IMR-90 (cell line): ENCODE data around the gene TAS2R40. TPM values are rescaled to one million over a fixed set of nuclear protein-coding genes. Genes with fewer than 3 reads are reported as not detected.
"Not testable (repeated sequence)": the region's sequence is repeated elsewhere in the genome, so short reads cannot be mapped to it uniquely, and the experiment has no call there.

Experiments used
- ATAC-seq: fragments of 200-7000 bp; cut with Tn5 transposase; 2 replicates; pipeline ENCODE4 v1.9.1; 2020; ENCODE audit warnings: low read depth, mild to moderate bottlenecking, moderate library complexity
- BruUV-seq: library from RNA; stranded (reverse); fragments of 400-500 nt; replicated peaks from 2 replicates; lab custom pipeline; 2021; lab: Mats Ljungman, UMichigan
- CTCF ChIA-PET: fragments of 300-600 bp; formaldehyde crosslinking; extraction: SDS; loops from one replicate; lab custom pipeline; 2021; ENCODE audit warnings: antibody characterized with exemption; lab: Yijun Ruan, JAX
- POLR2A ChIA-PET: fragments of 300-600 bp; sonication (Branson Sonifier 250); formaldehyde crosslinking; loops from one replicate; lab custom pipeline; 2022; ENCODE audit warnings: antibody characterized with exemption; ENCODE audit not compliant: unreplicated experiment; lab: Charles Lee
- DNase-seq: peaks from one replicate; pipeline ENCODE4 v3.0.0; 2013
- H2AFZ ChIP-seq: replicated peaks from 2 replicates; pipeline ENCODE3; 2013; ENCODE audit warnings: low read length, mild to moderate bottlenecking; ENCODE audit not compliant: poor library complexity
- H2AK5ac ChIP-seq: 2 replicates; pipeline ENCODE4 v1.6.1; 2013; ENCODE audit warnings: low read depth, low read length, inconsistent platforms
- H2AK9ac ChIP-seq: replicated peaks from 2 replicates; pipeline ENCODE3; 2013; ENCODE audit warnings: mild to moderate bottlenecking, low read depth, low read length, moderate library complexity; ENCODE audit not compliant: poor library complexity
- H2BK120ac ChIP-seq: 2 replicates; pipeline ENCODE4 v1.6.1; 2013; ENCODE audit warnings: low read depth, low read length, inconsistent platforms
- H2BK15ac ChIP-seq: 3 replicates; pipeline ENCODE4 v1.6.1; 2013; ENCODE audit warnings: low read depth, low read length, inconsistent platforms
- H2BK20ac ChIP-seq: 2 replicates; pipeline ENCODE4 v1.6.1; 2013; ENCODE audit warnings: low read depth, mild to moderate bottlenecking, inconsistent platforms, low read length, moderate library complexity
- H2BK5ac ChIP-seq: 2 replicates; pipeline ENCODE4 v1.6.1; 2013; ENCODE audit warnings: mild to moderate bottlenecking, low read depth, low read length, inconsistent platforms; ENCODE audit not compliant: poor library complexity, severe bottlenecking
- H3K14ac ChIP-seq: replicated peaks from 2 replicates; pipeline ENCODE4 v1.6.1; 2013; ENCODE audit warnings: low read depth, low read length, inconsistent platforms
- H3K18ac ChIP-seq: 2 replicates; pipeline ENCODE4 v1.6.1; 2013; ENCODE audit warnings: low read depth, low read length, control low read depth
- H3K23ac ChIP-seq: 2 replicates; pipeline ENCODE4 v1.6.1; 2013; ENCODE audit warnings: low read depth, low read length, inconsistent platforms
- H3K27ac ChIP-seq: 2 replicates; pipeline ENCODE4 v1.5.1; 2013; ENCODE audit warnings: mild to moderate bottlenecking, control low read depth, low read length; ENCODE audit not compliant: insufficient read depth
- H3K27me3 ChIP-seq: 2 replicates; pipeline ENCODE4 v1.6.1; 2013; ENCODE audit warnings: low read length; ENCODE audit not compliant: control insufficient read depth, insufficient read depth
- H3K36me3 ChIP-seq: 2 replicates; pipeline ENCODE4 v1.6.1; 2013; ENCODE audit warnings: low read length, mixed read lengths; ENCODE audit not compliant: control insufficient read depth, insufficient read depth
- H3K4ac ChIP-seq: 2 replicates; pipeline ENCODE4 v1.6.1; 2013; ENCODE audit warnings: low read depth, low read length, inconsistent platforms
- H3K4me1 ChIP-seq: 2 replicates; pipeline ENCODE4 v1.6.1; 2013; ENCODE audit warnings: low read length, mixed read lengths; ENCODE audit not compliant: control insufficient read depth, insufficient read depth
- H3K4me2 ChIP-seq: 2 replicates; pipeline ENCODE4 v1.6.1; 2013; ENCODE audit warnings: low read depth, mild to moderate bottlenecking, control low read depth, low read length, moderate library complexity
- H3K4me3 ChIP-seq: 2 replicates; pipeline ENCODE4 v1.5.1; 2013; ENCODE audit warnings: low read depth, mild to moderate bottlenecking, control low read depth, low read length, moderate library complexity; ENCODE audit not compliant: insufficient read depth
- H3K56ac ChIP-seq: 2 replicates; pipeline ENCODE4 v1.6.1; 2013; ENCODE audit warnings: low read length, inconsistent platforms; ENCODE audit not compliant: insufficient read depth; ENCODE audit errors: extremely low read depth
- H3K79me1 ChIP-seq, 2 experiments: 2 replicates each; pipeline ENCODE4 v1.6.1; 2013; ENCODE audit warnings: low read length in 2 of 2, inconsistent platforms in 1 of 2, low read depth in 1 of 2
- H3K9ac ChIP-seq: 2 replicates; pipeline ENCODE4 v1.6.1; 2013; ENCODE audit warnings: low read depth, low read length, control low read depth
- H3K9me1 ChIP-seq: 2 replicates; pipeline ENCODE4 v1.6.1; 2013; ENCODE audit warnings: low read length, inconsistent platforms; ENCODE audit not compliant: insufficient read depth
- H3K9me3 ChIP-seq: 2 replicates; pipeline ENCODE4 v1.6.1; 2013; ENCODE audit warnings: low read length; ENCODE audit not compliant: control insufficient read depth, insufficient read depth
- H4K20me1 ChIP-seq: 2 replicates; pipeline ENCODE4 v1.6.1; 2013; ENCODE audit warnings: low read length, inconsistent platforms; ENCODE audit not compliant: insufficient read depth
- H4K5ac ChIP-seq: 2 replicates; pipeline ENCODE4 v1.6.1; 2013; ENCODE audit warnings: mild to moderate bottlenecking, low read depth, low read length, control low read depth
- H4K8ac ChIP-seq, 2 experiments: 2 replicates each; pipeline ENCODE4 v1.6.1; 2013; ENCODE audit warnings: low read depth in 2 of 2, low read length in 2 of 2, control low read depth in 1 of 2, inconsistent platforms in 1 of 2
- H4K91ac ChIP-seq: 2 replicates; pipeline ENCODE4 v1.6.1; 2013; ENCODE audit warnings: low read depth, low read length, inconsistent platforms; ENCODE audit not compliant: insufficient read depth
- WGBS, 2 experiments: methylation state at CpG; one replicate each; pipeline versions ENCODE4 v1.1.5 to v1.1.7; 2013; ENCODE audit warnings: missing lambda C conversion rate in 2 of 2; ENCODE audit not compliant: insufficient read length in 1 of 2; ENCODE audit errors: extremely low coverage in 2 of 2; 5-methylcytosine and 5-hydroxymethylcytosine counted together
- dilution Hi-C: fragments of 300-500 bp; cut with HindIII; formaldehyde crosslinking; loops from one replicate; pipeline ENCODE4 v1.14.3; 2018; ENCODE audit warnings: low sequenced_read_pairs; ENCODE audit not compliant: unreplicated experiment
- in situ Hi-C: fragments of 300-500 bp; cut with MboI; formaldehyde crosslinking; loops from 3 replicates; pipeline ENCODE4 v1.14.3; 2019; ENCODE audit warnings: low sequenced_read_pairs, inconsistent platforms, mixed read lengths
- intact Hi-C: fragments of 100-400 bp; cut with micrococcal nuclease; formaldehyde crosslinking; loops from 2 replicates; pipeline ENCODE4 v1.10.0; 2022
- polyA plus RNA-seq, 3 experiments: library from polyadenylated mRNA; depleted of rRNA; stranded (reverse); fragments of >200 nt; gene quantifications; 2 replicates each; pipeline ENCODE4 v1.2.3, GENCODE V29; 2012; ENCODE audit warnings: low replicate concordance in 1 of 3
- total RNA-seq: library from RNA; depleted of rRNA; stranded (reverse); fragments of >200 nt; gene quantifications from 2 replicates; pipeline ENCODE4 v1.2.3, GENCODE V29; 2012

Gene TAS2R40
- total and polyA plus RNA-seq, 2 of the 4 experiments (the other 2 are of a cell fraction), result not detected

DNA sequence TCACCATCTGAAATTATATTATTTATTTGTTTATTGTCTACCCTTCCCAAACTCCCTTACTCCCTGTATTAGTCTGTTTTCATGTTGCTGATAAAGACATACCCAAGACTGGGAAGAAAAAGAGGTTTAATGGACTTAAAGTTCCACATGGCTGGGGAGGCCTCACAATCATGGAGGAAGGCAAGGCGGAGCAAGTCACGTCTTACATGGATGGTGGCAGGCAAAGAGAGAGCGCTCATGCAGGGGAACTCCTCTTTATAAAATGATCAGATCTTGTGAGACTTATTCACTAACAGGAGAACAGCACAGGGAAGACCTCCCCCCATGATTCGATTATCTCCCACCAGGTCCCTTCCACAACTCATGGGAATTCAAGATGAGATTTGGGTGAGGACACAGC lies 8.4 kb upstream of the TAS2R40 start:
- H2BK15ac ChIP-seq, H2BK120ac ChIP-seq, H2AFZ ChIP-seq, H3K4me2 ChIP-seq, BruUV-seq, H3K36me3 ChIP-seq, H4K91ac ChIP-seq, intact Hi-C loops, H3K4me3 ChIP-seq, dilution Hi-C loops, H4K20me1 ChIP-seq, H4K8ac ChIP-seq, H3K27ac ChIP-seq, H3K79me1 ChIP-seq, ATAC-seq, H3K9me3 ChIP-seq, H3K9ac ChIP-seq, H3K9me1 ChIP-seq, POLR2A ChIA-PET, H4K5ac ChIP-seq, H3K4me1 ChIP-seq, H3K4ac ChIP-seq, H3K14ac ChIP-seq, H2BK20ac ChIP-seq, H3K18ac ChIP-seq, H3K56ac ChIP-seq, H3K23ac ChIP-seq, H2BK5ac ChIP-seq, H3K27me3 ChIP-seq, H2AK9ac ChIP-seq, H2AK5ac ChIP-seq, DNase-seq: not testable (repeated sequence)
- in situ Hi-C loops, result loop anchor here (10.0 to 25.0 kb wide), 3 partner anchors 359 to 876 kb away; partner anchors contain the start of gene EPHB6
- no CpG with 5 or more reads among the region's 4 CpGs for WGBS, 2 experiments
- CTCF ChIA-PET, result interaction anchor here (2.0 kb wide), 1 partner anchor 212 kb away, joined by 28 read pairs; no protein-coding TSS in a partner anchor
